Right renal pelvis (tissue), 4 donors: ENCODE measurements around the gene ICAM5. TPM values are rescaled to one million over a fixed set of nuclear protein-coding genes. Genes with fewer than 3 reads are reported as not detected.
A peak's percentile ranks its signal among the peaks of the same experiment; 100 is the strongest.
"Not testable (repeated sequence)": the region's sequence is repeated elsewhere in the genome, so short reads cannot be mapped to it uniquely, and the experiment has no call there.

Experiments used
- DNase-seq, 4 donors: peaks; one replicate each; pipeline ENCODE4 v3.0.0-alpha.2; 2013; ENCODE audit warnings: low read depth in 4 of 4, low spot score in 3 of 4, missing footprints in 1 of 4
- polyA plus RNA-seq, 4 donors: library from polyadenylated mRNA; unstranded; fragments of 120-200 nt; gene quantifications; one replicate each; pipeline ENCODE4 v1.2.1, GENCODE V29; 2013; ENCODE audit not compliant: insufficient read length in 4 of 4

The ICAM5 gene
- polyA plus RNA-seq, 4 donors = 0.10 to 0.38 (median 0.14) TPM

GRCh38 chr19:10269333-10270179, 20.2 kb upstream of the ICAM5 start:
- DNase-seq = peak in 1 of 4 donors; percentile 58

GRCh38 chr19:10270180-10270615, 19.6 kb upstream of the ICAM5 start:
- no peak for DNase-seq

GRCh38 chr19:10270616-10271394, 18.9 kb upstream of the ICAM5 start, which contains the start of gene ICAM1:
Gene ICAM1 (plus strand): TSS chr19:10271120. CDS start chr19:10271160, 40 bp downstream.
- no peak for DNase-seq

GRCh38 chr19:10271543-10272086, 18.1 kb upstream of the ICAM5 start:
- DNase-seq = no peak

GRCh38 chr19:10274589-10274988, 15.2 kb upstream of the ICAM5 start:
- no peak for DNase-seq

GRCh38 chr19:10277795-10278589, 11.8 kb upstream of the ICAM5 start:
- no peak for DNase-seq

- DNase-seq = no peak
Measured at GRCh38 chr19:10278935-10279334, 10.8 kb upstream of the ICAM5 start.

- no peak for DNase-seq
Measured at GRCh38 chr19:10279737-10280442, 9.9 kb upstream of the ICAM5 start.

GRCh38 chr19:10282043-10282442, 7.7 kb upstream of the ICAM5 start:
- not testable (repeated sequence) for DNase-seq

- DNase-seq = no peak
Measured at GRCh38 chr19:10283301-10284064, 6.3 kb upstream of the ICAM5 start.

- no peak for DNase-seq
Measured at GRCh38 chr19:10284065-10284959, 5.4 kb upstream of the ICAM5 start.

GRCh38 chr19:10284960-10285278, 4.8 kb upstream of the ICAM5 start:
- DNase-seq = no peak

GRCh38 chr19:10285393-10285792, 4.4 kb upstream of the ICAM5 start:
- no peak for DNase-seq

- DNase-seq = peak in 2 of 4 donors; percentile 68 to 79
Measured at GRCh38 chr19:10286803-10287737, 2.7 kb upstream of the ICAM5 start, which contains the start of gene ICAM4. Gene ICAM4 (plus strand): TSS chr19:10286955. CDS start chr19:10287013, 58 bp downstream.

- DNase-seq = no peak
Measured at GRCh38 chr19:10288662-10289166, 1.0 kb upstream of the ICAM5 start.

- DNase-seq = no peak
Measured at GRCh38 chr19:10289167-10289835, 451 bp upstream of the ICAM5 start.
